ENCODE results near the gene RSKR. TPM values are rescaled to one million over a fixed set of nuclear protein-coding genes. Genes with fewer than 3 reads are reported as not detected.

RSKR gene
- total RNA-seq, 1 experiment from 2014 or later, result 18.9 TPM

DNA sequence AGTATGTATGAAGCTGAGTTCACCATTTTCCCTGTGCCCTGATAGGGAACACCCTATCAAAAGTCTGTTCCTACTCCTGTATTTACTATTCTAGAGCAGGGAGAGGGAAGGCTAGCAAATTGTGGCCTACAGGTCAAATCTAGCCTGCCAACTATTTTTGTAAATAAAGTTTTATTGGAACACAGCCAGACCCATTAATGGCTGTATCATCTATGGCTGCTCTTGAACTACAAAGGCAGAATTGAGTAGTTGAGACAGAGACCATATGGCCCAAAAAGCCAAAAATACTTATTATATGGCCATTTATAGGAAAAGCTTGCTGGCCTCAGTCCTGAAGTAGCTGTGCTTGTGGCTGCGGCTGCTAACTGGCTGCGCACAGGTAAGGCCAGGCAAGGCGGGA lies 33.0 kb downstream of the RSKR start:
- H3K4me1 ChIP-seq (ENCODE audit: control insufficient read depth in 1 of 2, insufficient read depth in 2 of 2, low read length in 2 of 2), result peaks cover 6 to 9% of the 10 kb centered on the region in 2 experiments; a peak in 3 of 4 replicates
- no peaks in the 10 kb centered on the region for H3K9me3 ChIP-seq (ENCODE audit: control insufficient read depth in 1 of 2, insufficient read depth in 1 of 2, low read depth in 1 of 2, low read length in 2 of 2)
- no peak for TF ChIP-seq ELF1 (IDR thresholded peaks at IDR 0.05; ENCODE audit: borderline replicate concordance, low read depth)
- no peak for TF ChIP-seq ZBTB33 (IDR thresholded peaks at IDR 0.05; ENCODE audit: extremely low read depth, insufficient replicate concordance, low read length)
- no peak for TF ChIP-seq EZH2phosphoT487 (IDR thresholded peaks at IDR 0.05; ENCODE audit: borderline replicate concordance)
- no peak for TF ChIP-seq YY1 (IDR thresholded peaks at IDR 0.05; ENCODE audit: extremely low read depth, insufficient replicate concordance, low read depth, low read length)
- TF ChIP-seq EGR1 (IDR thresholded peaks at IDR 0.05; ENCODE audit: low read depth), result no peak
- no peak for TF ChIP-seq JUND (IDR thresholded peaks at IDR 0.05)
- TF ChIP-seq ATF3 (IDR thresholded peaks at IDR 0.05), result no peak
- TF ChIP-seq MAX (IDR thresholded peaks at IDR 0.05), result no peak
- no peak for TF ChIP-seq TCF7L2 (IDR thresholded peaks at IDR 0.05; ENCODE audit: borderline replicate concordance, extremely low read depth, insufficient read depth, insufficient read length)
- TF ChIP-seq REST (IDR thresholded peaks at IDR 0.05; ENCODE audit: low read depth), result no peak
- no peak for TF ChIP-seq ZNF274 (IDR thresholded peaks at IDR 0.05; ENCODE audit: low read depth, low read length)
- no peak for TF ChIP-seq SP1 (IDR thresholded peaks at IDR 0.05; ENCODE audit: low read depth)
- no peak for TF ChIP-seq FOSL1 (IDR thresholded peaks at IDR 0.05; ENCODE audit: low read depth)
- no peak for TF ChIP-seq EZH2 (IDR thresholded peaks at IDR 0.05)
- TF ChIP-seq POLR2AphosphoS5 (IDR thresholded peaks at IDR 0.05; ENCODE audit: low read depth, low read length), result no peak
- no peak for TF ChIP-seq CBX3 (IDR thresholded peaks at IDR 0.05; ENCODE audit: low read depth)
- no peaks in the 10 kb centered on the region for H3K27me3 ChIP-seq (ENCODE audit: insufficient read depth, low read length)
- no peaks in the 10 kb centered on the region for H3K9me2 ChIP-seq (ENCODE audit: insufficient read depth)
- no peak for ATAC-seq
- ChIA-PET RAD21 (ENCODE audit: low non-redundant PET in 1 of 2, low total read pairs in 2 of 2, uncharacterized antibody in 2 of 2, unreplicated experiment in 2 of 2) (no interaction called here), POLR2A (no interaction called here), CTCF (no interaction called here)
- no peaks in the 10 kb centered on the region for H3K79me2 ChIP-seq (ENCODE audit: insufficient read depth, low read length)
- no peaks in the 10 kb centered on the region for H4K20me1 ChIP-seq (ENCODE audit: insufficient read depth)
- BruUV-seq (replicated peaks), result no TSS peak
- no peak overlapping the region for H3K9ac ChIP-seq (ENCODE audit: low read length)
- no peak overlapping the region for H3K4me2 ChIP-seq (ENCODE audit: low read length)
- H3K36me3 ChIP-seq (ENCODE audit: control insufficient read depth in 1 of 2, insufficient read depth in 2 of 2, low read length in 2 of 2), result peaks cover 55 to 66% of the 10 kb centered on the region in 2 experiments
- intact Hi-C loops (cut with micrococcal nuclease), result no loop called here
- no peak overlapping the region for H2AFZ ChIP-seq (ENCODE audit: low read depth, low read length, poor library complexity, severe bottlenecking)
- H3K27ac ChIP-seq (ENCODE audit: low read depth, low read length), result no peak overlapping the region
- no peak for DNase-seq (ENCODE audit: low read depth, low spot score)
- no peak overlapping the region for H3K4me3 ChIP-seq (replicated peaks in 1 of 2; ENCODE audit: low read depth in 1 of 2, low read length in 2 of 2)

All from HCT116 (cell line).